ENCODE data around the gene PLSCR2. TPM values are rescaled to one million over a fixed set of nuclear protein-coding genes. Genes with fewer than 3 reads are reported as not detected.

PLSCR2 gene
- total and polyA plus RNA-seq, 9 of the 15 experiments (the other 6 are each of a cell fraction or from before 2014, with no cell fraction given) = 0.07 to 0.49 (median 0.25) TPM; not detected in 4

GRCh38 chr3:146507331-146508120 lies 38.2 kb upstream of the PLSCR2 start (continued):
- no peak for TF ChIP-seq TRIM25 (IDR thresholded peaks at IDR 0.05; ENCODE audit: borderline replicate concordance)

GRCh38 chr3:146505516-146505915 lies 36.2 kb upstream of the PLSCR2 start:
- no peak overlapping the region for H3K4me3 ChIP-seq
- no peak overlapping the region for H3K4me2 ChIP-seq (ENCODE audit: insufficient read depth, low read length)
- POLR2A ChIA-PET = interaction anchor here (0.6 to 1.2 kb wide), 3 partner anchors 9 to 31 kb away, joined by 3 to 5 read pairs (median 4); no protein-coding TSS in a partner anchor
- H3K9me3 ChIP-seq (replicated peaks; ENCODE audit: control insufficient read depth, insufficient read depth, low read depth, low read length) = no peaks in the 10 kb centered on the region
- no peak for FAIRE-seq
- intact Hi-C loops (cut with micrococcal nuclease) = loop anchor here (5.0 kb wide), 1 partner anchor 37 kb away; the partner anchor contains the start of gene PLSCR1
- no peaks in the 10 kb centered on the region for H4K20me1 ChIP-seq (replicated peaks; ENCODE audit: control insufficient read depth, insufficient read depth, low read length)
- H3K4me1 ChIP-seq (replicated peaks in 1 of 2; ENCODE audit: control insufficient read depth in 2 of 2, insufficient read depth in 2 of 2, low read length in 2 of 2) = peaks cover 5 to 30% of the 10 kb centered on the region in 2 experiments; a peak in 4 of 5 replicates
- no peak for ATAC-seq
- in situ Hi-C loops (cut with MboI) = no loop called here
- no peaks in the 10 kb centered on the region for H3K27me3 ChIP-seq (ENCODE audit: control insufficient read depth in 2 of 2, insufficient read depth in 2 of 2, low read length in 2 of 2)
- H3K79me2 ChIP-seq (ENCODE audit: control insufficient read depth, insufficient read depth, low read length) = no peaks in the 10 kb centered on the region
- BruUV-seq (replicated peaks) = no TSS peak
- WGBS (ENCODE audit: insufficient coverage, low coverage, missing lambda C conversion rate) = 81% methylated on average over 1 of the region's 1 CpG
- DNase-seq (ENCODE audit: extremely low read depth in 1 of 4, low spot score in 3 of 4) = no peak
- CTCF ChIA-PET (ENCODE audit: low intra/inter-chr PET ratio) = no interaction called here
- H3K27ac ChIP-seq (ENCODE audit: extremely low read depth, low read depth, low read length) = no peak overlapping the region
- H2AFZ ChIP-seq (ENCODE audit: low read depth, low read length) = no peak overlapping the region
- no peaks in the 10 kb centered on the region for H3K36me3 ChIP-seq (ENCODE audit: control insufficient read depth, insufficient read depth, low read length)
- H3K9me1 ChIP-seq (ENCODE audit: control insufficient read depth, insufficient read depth, low read length) = no peaks in the 10 kb centered on the region
- H3K9ac ChIP-seq (ENCODE audit: insufficient read depth in 1 of 2, low read depth in 2 of 2, low read length in 2 of 2) = no peak overlapping the region
- TF ChIP-seq MAX (CRISPR knock-in tag; IDR thresholded peaks at IDR 0.05) = no peak
- TF ChIP-seq NCOA6 (IDR thresholded peaks at IDR 0.05) = no peak
- no peak for TF ChIP-seq MAFF (IDR thresholded peaks at IDR 0.05; ENCODE audit: low read length)
- no peak for TF ChIP-seq MXD1 (CRISPR knock-in tag; IDR thresholded peaks at IDR 0.05; ENCODE audit: borderline replicate concordance, poor library complexity, severe bottlenecking)
- no peak for TF ChIP-seq PRMT5 (CRISPR knock-in tag; IDR thresholded peaks at IDR 0.05)
- no peak for TF ChIP-seq FOS (IDR thresholded peaks at IDR 0.05; ENCODE audit: extremely low read depth, insufficient read length)
- no peak for TF ChIP-seq KLF16 (IDR thresholded peaks at IDR 0.05)
- no peak for TF ChIP-seq BCLAF1 (IDR thresholded peaks at IDR 0.05; ENCODE audit: borderline replicate concordance in 1 of 2, control insufficient read depth in 1 of 2, low read depth in 2 of 2, low read length in 1 of 2)
- TF ChIP-seq KLF13 (tag; IDR thresholded peaks at IDR 0.05; ENCODE audit: borderline replicate concordance, low read depth) = no peak
- TF ChIP-seq MYC (IDR thresholded peaks at IDR 0.05; ENCODE audit: low read depth, low read length) = no peak
- no peak for TF ChIP-seq MYC (CRISPR knock-in tag; IDR thresholded peaks at IDR 0.05; ENCODE audit: borderline replicate concordance, low read depth)
- no peak for TF ChIP-seq NFRKB (IDR thresholded peaks at IDR 0.05; ENCODE audit: low read depth)
- TF ChIP-seq NFE2L1 (tag; IDR thresholded peaks at IDR 0.05; ENCODE audit: borderline replicate concordance, low read depth) = no peak
